GM19463 (cell line): Measurements from ENCODE around the gene MEIS2.

Experiments
- ATAC-seq: cut with Tn5 transposase; IDR thresholded peaks from one replicate; pipeline ENCODE4 v1.9.1; 2021; ENCODE audit warnings: mild to moderate bottlenecking, moderate library complexity; ENCODE audit not compliant: unreplicated experiment

Gene MEIS2

GRCh38 chr15:37100109-37100965, at the start of gene MEIS2:
Gene MEIS2 (minus strand): TSS chr15:37100549. CDS start chr15:37099466, 1,083 bp downstream.
- peak; percentile 43 for ATAC-seq

- ATAC-seq: no peak
These were observed 48.8 kb upstream of the MEIS2 start for GRCh38 chr15:37149146-37149545.

- no peak for ATAC-seq
These were observed 48.4 kb upstream of the MEIS2 start for GRCh38 chr15:37148714-37149113.

- ATAC-seq: no peak
These were observed 43.0 kb upstream of the MEIS2 start for GRCh38 chr15:37143351-37143750.

GRCh38 chr15:37142371-37142770, 42.0 kb upstream of the MEIS2 start:
- ATAC-seq: no peak

- ATAC-seq: no peak
These were observed 40.2 kb upstream of the MEIS2 start for GRCh38 chr15:37140531-37141058.

- no peak for ATAC-seq
These were observed 38.4 kb upstream of the MEIS2 start for GRCh38 chr15:37138591-37139215.

- no peak for ATAC-seq
These were observed 36.9 kb upstream of the MEIS2 start for GRCh38 chr15:37137221-37137620.

- no peak for ATAC-seq
These were observed 36.3 kb upstream of the MEIS2 start for GRCh38 chr15:37136666-37137065.

- peak; percentile 70 for ATAC-seq
These were observed 34.9 kb upstream of the MEIS2 start for GRCh38 chr15:37135225-37135624.

- no peak for ATAC-seq
These were observed 34.4 kb upstream of the MEIS2 start for GRCh38 chr15:37134699-37135131.

GRCh38 chr15:37134244-37134643, 33.9 kb upstream of the MEIS2 start:
- ATAC-seq: no peak

- ATAC-seq: no peak
These were observed 33.3 kb upstream of the MEIS2 start for GRCh38 chr15:37133602-37134001.

- ATAC-seq: no peak
These were observed 32.6 kb upstream of the MEIS2 start for GRCh38 chr15:37132826-37133417.

- no peak for ATAC-seq
These were observed 31.3 kb upstream of the MEIS2 start for GRCh38 chr15:37131621-37132020.

- no peak for ATAC-seq
These were observed 30.0 kb upstream of the MEIS2 start for GRCh38 chr15:37130356-37130755.

- no peak for ATAC-seq
These were observed 24.8 kb upstream of the MEIS2 start for GRCh38 chr15:37125143-37125542.

- ATAC-seq: no peak
These were observed 24.0 kb upstream of the MEIS2 start for GRCh38 chr15:37124331-37124730.

- no peak for ATAC-seq
These were observed 22.4 kb upstream of the MEIS2 start for GRCh38 chr15:37122703-37123102.

GRCh38 chr15:37121492-37121891, 21.1 kb upstream of the MEIS2 start:
- no peak for ATAC-seq

- no peak for ATAC-seq
These were observed 16.7 kb upstream of the MEIS2 start for GRCh38 chr15:37117030-37117429.

- no peak for ATAC-seq
These were observed 15.2 kb upstream of the MEIS2 start for GRCh38 chr15:37115538-37115937.
